HG02678 (cell line): ENCODE measurements around the gene MNX1.

Source experiments
- ATAC-seq: cut with Tn5 transposase; IDR thresholded peaks from one replicate; pipeline ENCODE4 v1.9.1; 2021; ENCODE audit warnings: mild to moderate bottlenecking, moderate library complexity; ENCODE audit not compliant: unreplicated experiment

Gene MNX1

GRCh38 chr7:156985101-156985992 is 25.1 kb downstream of the MNX1 start:
- ATAC-seq: no peak

- no peak for ATAC-seq
Observed at GRCh38 chr7:156984174-156984891, 26.1 kb downstream of the MNX1 start.

GRCh38 chr7:156979711-156980110 is 30.8 kb downstream of the MNX1 start:
- ATAC-seq: no peak

- ATAC-seq: no peak
Observed at GRCh38 chr7:156979007-156979606, 31.4 kb downstream of the MNX1 start.

GRCh38 chr7:156975620-156976019 is 34.8 kb downstream of the MNX1 start:
- no peak for ATAC-seq

- ATAC-seq: no peak
Observed at GRCh38 chr7:156969972-156970420, 40.5 kb downstream of the MNX1 start.

- no peak for ATAC-seq
Observed at GRCh38 chr7:156968183-156968582, 42.3 kb downstream of the MNX1 start.

- ATAC-seq: no peak
Observed at GRCh38 chr7:156966387-156966786, 44.1 kb downstream of the MNX1 start.

- ATAC-seq: no peak
Observed at GRCh38 chr7:156964971-156965370, 45.5 kb downstream of the MNX1 start.

GRCh38 chr7:156963472-156963871 is 47.0 kb downstream of the MNX1 start:
- ATAC-seq: no peak

- ATAC-seq: no peak
Observed at GRCh38 chr7:156962897-156963296, 47.6 kb downstream of the MNX1 start.

- ATAC-seq: no peak
Observed at GRCh38 chr7:156962145-156962544, 48.3 kb downstream of the MNX1 start.

- no peak for ATAC-seq
Observed at GRCh38 chr7:156956727-156957126, 53.7 kb downstream of the MNX1 start.

GRCh38 chr7:156954941-156955340 is 55.5 kb downstream of the MNX1 start:
- ATAC-seq: no peak
